Ishikawa (cell line): Measurements from ENCODE around the gene SLC6A20.

Experiments used
- CEBPB ChIP-seq: IDR thresholded peaks from 2 replicates; pipeline ENCODE4 v1.6.1; 2012
- EGR1 ChIP-seq: IDR thresholded peaks from 2 replicates; pipeline ENCODE4 v1.6.1; 2012
- EP300 ChIP-seq: IDR thresholded peaks from 2 replicates; pipeline ENCODE4 v1.6.1; 2012; ENCODE audit warnings: borderline replicate concordance
- FOXM1 ChIP-seq: IDR thresholded peaks from 2 replicates; pipeline ENCODE4 v1.6.1; 2012; ENCODE audit warnings: low read depth, borderline replicate concordance
- MAX ChIP-seq: IDR thresholded peaks from 2 replicates; pipeline ENCODE4 v1.6.1; 2012
- NFIC ChIP-seq: IDR thresholded peaks from 2 replicates; pipeline ENCODE4 v1.6.1; 2012
- RAD21 ChIP-seq: IDR thresholded peaks from 2 replicates; pipeline ENCODE4 v1.6.1; 2012; ENCODE audit warnings: low read depth
- TAF1 ChIP-seq: IDR thresholded peaks from 2 replicates; pipeline ENCODE4 v1.6.1; 2012; ENCODE audit warnings: low read depth, mild to moderate bottlenecking
- TCF12 ChIP-seq: IDR thresholded peaks from 2 replicates; pipeline ENCODE4 v1.6.1; 2012; ENCODE audit warnings: low read depth
- TEAD4 ChIP-seq: IDR thresholded peaks from 2 replicates; pipeline ENCODE4 v1.6.1; 2012
- YY1 ChIP-seq: IDR thresholded peaks from 2 replicates; pipeline ENCODE4 v1.6.1; 2012; ENCODE audit warnings: low read depth
- ZBTB7A ChIP-seq: IDR thresholded peaks from 2 replicates; pipeline ENCODE4 v1.6.1; 2012; ENCODE audit warnings: low read depth
- TF ChIP-seq, protein P1 (sequence below): IDR thresholded peaks from 2 replicates; pipeline ENCODE4 v1.6.1; 2012; ENCODE audit warnings: low read depth, mild to moderate bottlenecking
- TF ChIP-seq, protein P2 (sequence below): IDR thresholded peaks from 2 replicates; pipeline ENCODE4 v1.6.1; 2012

DNA sequence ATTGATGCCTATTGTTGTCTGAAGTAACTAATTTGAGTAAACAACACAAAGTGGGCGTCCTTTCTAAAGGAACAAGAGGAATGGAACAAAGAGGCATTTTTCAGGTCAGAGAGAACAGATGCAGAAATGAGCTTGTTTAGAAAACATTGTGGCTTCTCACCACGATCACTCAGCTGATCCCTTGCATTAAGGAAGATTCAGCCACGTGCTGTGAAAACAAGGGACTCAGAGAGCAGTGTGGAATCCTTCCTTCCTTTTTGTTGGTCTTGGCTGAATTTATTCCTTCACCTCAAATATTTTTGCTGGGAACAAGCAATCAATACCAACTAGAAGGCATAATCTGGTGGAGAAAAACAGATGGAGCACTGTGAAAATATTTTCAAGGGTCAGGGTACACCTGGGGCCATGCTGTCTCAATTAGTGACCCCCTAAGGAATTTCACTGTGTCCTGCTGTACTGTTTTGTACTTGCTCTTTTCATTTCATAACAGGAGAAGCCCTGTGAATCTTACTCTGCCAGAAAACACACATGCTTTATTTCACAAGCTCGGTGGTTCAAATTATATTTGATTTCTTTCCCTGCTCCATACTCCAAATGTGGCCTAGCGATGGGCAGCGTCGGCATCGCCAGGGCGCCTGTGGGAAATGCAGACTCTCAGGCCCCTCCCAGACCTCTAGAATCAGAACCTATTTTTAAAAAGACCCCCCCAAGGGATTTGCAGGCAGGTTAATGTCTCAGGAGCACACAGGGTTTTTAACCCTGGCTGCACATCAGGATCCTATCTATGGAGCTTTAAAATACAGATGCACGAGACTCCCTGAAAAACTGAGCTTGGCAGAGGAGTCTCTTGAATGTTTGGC, 11.6 kb upstream of the SLC6A20 start:
- TF ChIP-seq, protein P1, sequence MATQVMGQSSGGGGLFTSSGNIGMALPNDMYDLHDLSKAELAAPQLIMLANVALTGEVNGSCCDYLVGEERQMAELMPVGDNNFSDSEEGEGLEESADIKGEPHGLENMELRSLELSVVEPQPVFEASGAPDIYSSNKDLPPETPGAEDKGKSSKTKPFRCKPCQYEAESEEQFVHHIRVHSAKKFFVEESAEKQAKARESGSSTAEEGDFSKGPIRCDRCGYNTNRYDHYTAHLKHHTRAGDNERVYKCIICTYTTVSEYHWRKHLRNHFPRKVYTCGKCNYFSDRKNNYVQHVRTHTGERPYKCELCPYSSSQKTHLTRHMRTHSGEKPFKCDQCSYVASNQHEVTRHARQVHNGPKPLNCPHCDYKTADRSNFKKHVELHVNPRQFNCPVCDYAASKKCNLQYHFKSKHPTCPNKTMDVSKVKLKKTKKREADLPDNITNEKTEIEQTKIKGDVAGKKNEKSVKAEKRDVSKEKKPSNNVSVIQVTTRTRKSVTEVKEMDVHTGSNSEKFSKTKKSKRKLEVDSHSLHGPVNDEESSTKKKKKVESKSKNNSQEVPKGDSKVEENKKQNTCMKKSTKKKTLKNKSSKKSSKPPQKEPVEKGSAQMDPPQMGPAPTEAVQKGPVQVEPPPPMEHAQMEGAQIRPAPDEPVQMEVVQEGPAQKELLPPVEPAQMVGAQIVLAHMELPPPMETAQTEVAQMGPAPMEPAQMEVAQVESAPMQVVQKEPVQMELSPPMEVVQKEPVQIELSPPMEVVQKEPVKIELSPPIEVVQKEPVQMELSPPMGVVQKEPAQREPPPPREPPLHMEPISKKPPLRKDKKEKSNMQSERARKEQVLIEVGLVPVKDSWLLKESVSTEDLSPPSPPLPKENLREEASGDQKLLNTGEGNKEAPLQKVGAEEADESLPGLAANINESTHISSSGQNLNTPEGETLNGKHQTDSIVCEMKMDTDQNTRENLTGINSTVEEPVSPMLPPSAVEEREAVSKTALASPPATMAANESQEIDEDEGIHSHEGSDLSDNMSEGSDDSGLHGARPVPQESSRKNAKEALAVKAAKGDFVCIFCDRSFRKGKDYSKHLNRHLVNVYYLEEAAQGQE, result no peak
- TF ChIP-seq FOXM1 (no peak), TAF1 (no peak), EGR1 (no peak), NFIC (no peak), TCF12 (no peak), YY1 (no peak), MAX (no peak), RAD21 (no peak), CEBPB (no peak), EP300 (no peak), ZBTB7A (no peak), TEAD4 (no peak)
- TF ChIP-seq, protein P2, sequence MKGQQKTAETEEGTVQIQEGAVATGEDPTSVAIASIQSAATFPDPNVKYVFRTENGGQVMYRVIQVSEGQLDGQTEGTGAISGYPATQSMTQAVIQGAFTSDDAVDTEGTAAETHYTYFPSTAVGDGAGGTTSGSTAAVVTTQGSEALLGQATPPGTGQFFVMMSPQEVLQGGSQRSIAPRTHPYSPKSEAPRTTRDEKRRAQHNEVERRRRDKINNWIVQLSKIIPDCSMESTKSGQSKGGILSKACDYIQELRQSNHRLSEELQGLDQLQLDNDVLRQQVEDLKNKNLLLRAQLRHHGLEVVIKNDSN, result no peak
